Measurements from ENCODE around the gene SHE.

Gene SHE

GRCh38 chr1:154442006-154442740 lies 60.0 kb downstream of the SHE start:
- DNase-seq, result no peak

GRCh38 chr1:154441241-154441888 lies 60.8 kb downstream of the SHE start:
- no peak for DNase-seq

GRCh38 chr1:154440036-154440804 lies 62.0 kb downstream of the SHE start:
- DNase-seq, result no peak

GRCh38 chr1:154436433-154436832 lies 65.8 kb downstream of the SHE start:
- no peak for DNase-seq

GRCh38 chr1:154435599-154436200 lies 66.5 kb downstream of the SHE start:
- DNase-seq, result no peak

- DNase-seq, result no peak
Measured at GRCh38 chr1:154434346-154435085, 67.7 kb downstream of the SHE start.

- DNase-seq, result peak; percentile 36
Measured at GRCh38 chr1:154433161-154433764, 68.9 kb downstream of the SHE start.

GRCh38 chr1:154431586-154432373 lies 70.4 kb downstream of the SHE start:
- DNase-seq, result peak; percentile 80

- no peak for DNase-seq
Measured at GRCh38 chr1:154430903-154431302, 71.3 kb downstream of the SHE start.

- no peak for DNase-seq
Measured at GRCh38 chr1:154429841-154430611, 72.2 kb downstream of the SHE start.

Measured in CD4-positive, alpha-beta T cell treated with Interleukin-15 for 1 hour (primary cell).